MCF 10A (cell line): Measurements from ENCODE around the gene C10orf62. TPM values are rescaled to one million over a fixed set of nuclear protein-coding genes. Genes with fewer than 3 reads are reported as not detected.

Source experiments
- BruUV-seq: library from RNA; stranded (reverse); fragments of 400-500 nt; replicated peaks from 2 replicates; lab custom pipeline; 2021; lab: Mats Ljungman, UMichigan
- CTCF ChIA-PET: fragments of 300-600 bp; sonication (Branson Sonifier 250); formaldehyde crosslinking; extraction: SDS; loops from one replicate; lab custom pipeline; 2021; ENCODE audit warnings: antibody characterized with exemption, inconsistent platforms; lab: Yijun Ruan, JAX
- POLR2A ChIA-PET: fragments of 300-600, 350-650 bp; sonication (Branson Sonifier 250); formaldehyde crosslinking; extraction: SDS; loops from one replicate; lab custom pipeline; 2020; ENCODE audit warnings: antibody characterized with exemption, inconsistent platforms; lab: Yijun Ruan, JAX
- DNase-seq: peaks from one replicate; pipeline ENCODE4 v3.0.0-alpha.2; 2018; ENCODE audit not compliant: unreplicated experiment
- H3K27ac Mint-ChIP-seq: one replicate; pipeline ENCODE4 v1.8.0; 2022; ENCODE audit warnings: mild to moderate bottlenecking, low read depth, mixed read lengths; ENCODE audit not compliant: unreplicated experiment
- H3K27me3 Mint-ChIP-seq: one replicate; pipeline ENCODE4 v1.8.0; 2022; ENCODE audit warnings: mixed read lengths; ENCODE audit not compliant: insufficient read depth, unreplicated experiment
- H3K36me3 Mint-ChIP-seq: one replicate; pipeline ENCODE4 v1.8.0; 2022; ENCODE audit warnings: mild to moderate bottlenecking, moderate library complexity, mixed read lengths; ENCODE audit not compliant: insufficient read depth, unreplicated experiment
- H3K4me1 Mint-ChIP-seq: one replicate; pipeline ENCODE4 v1.8.0; 2022; ENCODE audit warnings: mixed read lengths; ENCODE audit not compliant: insufficient read depth, unreplicated experiment
- H3K4me3 Mint-ChIP-seq: one replicate; pipeline ENCODE4 v1.8.0; 2022; ENCODE audit warnings: mild to moderate bottlenecking, moderate library complexity, mixed read lengths; ENCODE audit not compliant: unreplicated experiment
- H3K9me3 Mint-ChIP-seq: one replicate; pipeline ENCODE4 v1.8.0; 2022; ENCODE audit warnings: mixed read lengths; ENCODE audit not compliant: unreplicated experiment
- CTCF ChIP-seq: fragments of 200-600 bp; IDR thresholded peaks from one replicate; pipeline ENCODE4 v1.8.0; 2022; ENCODE audit warnings: antibody characterized with exemption, mild to moderate bottlenecking; ENCODE audit not compliant: unreplicated experiment
- intact Hi-C: fragments of 100-400 bp; cut with micrococcal nuclease; formaldehyde crosslinking; loops from 2 replicates; pipeline ENCODE4 v1.14.1; 2022
- total RNA-seq: library from RNA; stranded (reverse); gene quantifications from 2 replicates; pipeline ENCODE4 v1.2.3, GENCODE V29; 2022

C10orf62 gene
- total RNA-seq, 1 experiment from 2014 or later = 0.26 TPM

GRCh38 chr10:97578171-97578844 lies 11.2 kb upstream of the C10orf62 start:
- ChIA-PET POLR2A (interaction anchor here (1.3 kb wide), 1 partner anchor 30 kb away, joined by 5 read pairs; no protein-coding TSS in a partner anchor), CTCF (interaction anchor here (1.0 to 12.4 kb wide), 2 partner anchors 10 to 34 kb away, joined by 4 to 373 read pairs; no protein-coding TSS in a partner anchor)
- H3K4me1 Mint-ChIP-seq = peaks cover 18% of the 10 kb centered on the region
- H3K36me3 Mint-ChIP-seq = peaks cover 7% of the 10 kb centered on the region
- intact Hi-C loops = no loop called here
- DNase-seq = no peak
- H3K27ac Mint-ChIP-seq = no peak overlapping the region
- H3K9me3 Mint-ChIP-seq = no peaks in the 10 kb centered on the region
- no peaks in the 10 kb centered on the region for H3K27me3 Mint-ChIP-seq
- TF ChIP-seq CTCF = no peak
- BruUV-seq = no TSS peak
- H3K4me3 Mint-ChIP-seq = no peak overlapping the region

GRCh38 chr10:97580421-97581367 lies 8.8 kb upstream of the C10orf62 start:
- POLR2A ChIA-PET = no interaction called here
- CTCF ChIA-PET = interaction anchor here (0.6 to 5.2 kb wide), 5 partner anchors 8 to 122 kb away, joined by 3 to 23 read pairs (median 3); partner anchors contain the start of gene ANKRD2
- Mint-ChIP-seq H3K36me3 (peaks cover 7% of the 10 kb centered on the region), H3K9me3 (no peaks in the 10 kb centered on the region), H3K27ac (no peak overlapping the region), H3K27me3 (no peaks in the 10 kb centered on the region), H3K4me3 (no peak overlapping the region), H3K4me1 (peaks cover 26% of the 10 kb centered on the region)
- no peak for TF ChIP-seq CTCF
- BruUV-seq = no TSS peak
- no peak for DNase-seq
- intact Hi-C loops = no loop called here

- Mint-ChIP-seq H3K4me1 (peaks cover 22% of the 10 kb centered on the region), H3K27me3 (no peaks in the 10 kb centered on the region), H3K36me3 (peaks cover 7% of the 10 kb centered on the region), H3K9me3 (no peaks in the 10 kb centered on the region), H3K4me3 (no peak overlapping the region), H3K27ac (no peak overlapping the region)
- POLR2A ChIA-PET = interaction anchor here (1.0 to 1.3 kb wide), 2 partner anchors 27 to 137 kb away, joined by 3 read pairs; no protein-coding TSS in a partner anchor
- DNase-seq = no peak
- no peak for TF ChIP-seq CTCF
- CTCF ChIA-PET = interaction anchor here (0.6 to 5.2 kb wide), 4 partner anchors 9 to 122 kb away, joined by 4 to 23 read pairs (median 8); partner anchors contain the start of gene ANKRD2
- BruUV-seq = no TSS peak
- intact Hi-C loops = no loop called here
Observed at GRCh38 chr10:97582169-97582568, 7.4 kb upstream of the C10orf62 start.

- Mint-ChIP-seq H3K4me3 (no peak overlapping the region), H3K27ac (no peak overlapping the region), H3K9me3 (no peaks in the 10 kb centered on the region), H3K36me3 (peaks cover 7% of the 10 kb centered on the region), H3K4me1 (peaks cover 22% of the 10 kb centered on the region), H3K27me3 (no peaks in the 10 kb centered on the region)
- intact Hi-C loops = no loop called here
- ChIA-PET POLR2A (interaction anchor here (0.6 to 3.2 kb wide), 15 partner anchors 7 to 87 kb away, joined by 3 to 19 read pairs (median 4); partner anchors contain the start of genes ANKRD2 and UBTD1), CTCF (interaction anchor here (1.0 to 5.2 kb wide), 7 partner anchors 8 to 49 kb away, joined by 3 to 23 read pairs (median 3); no protein-coding TSS in a partner anchor)
- TF ChIP-seq CTCF = no peak
- no TSS peak for BruUV-seq
- no peak for DNase-seq
Observed at GRCh38 chr10:97583476-97583875, 6.0 kb upstream of the C10orf62 start.
